Measurements from ENCODE around the gene ZNF736.
"Not testable (repeated sequence)": the region's sequence is repeated elsewhere in the genome, so short reads cannot be mapped to it uniquely, and the experiment has no call there.

ZNF736 gene

GRCh38 chr7:64313740-64314491 is at the start of gene ZNF736:
Gene ZNF736 (plus strand): TSS chr7:64313961. CDS start chr7:64314151, 190 bp downstream.
- peak; percentile 79 for DNase-seq

GRCh38 chr7:64266341-64266919 is 47.3 kb upstream of the ZNF736 start:
- DNase-seq, result no peak

GRCh38 chr7:64277630-64278029 is 36.1 kb upstream of the ZNF736 start:
- DNase-seq, result no peak

DNA sequence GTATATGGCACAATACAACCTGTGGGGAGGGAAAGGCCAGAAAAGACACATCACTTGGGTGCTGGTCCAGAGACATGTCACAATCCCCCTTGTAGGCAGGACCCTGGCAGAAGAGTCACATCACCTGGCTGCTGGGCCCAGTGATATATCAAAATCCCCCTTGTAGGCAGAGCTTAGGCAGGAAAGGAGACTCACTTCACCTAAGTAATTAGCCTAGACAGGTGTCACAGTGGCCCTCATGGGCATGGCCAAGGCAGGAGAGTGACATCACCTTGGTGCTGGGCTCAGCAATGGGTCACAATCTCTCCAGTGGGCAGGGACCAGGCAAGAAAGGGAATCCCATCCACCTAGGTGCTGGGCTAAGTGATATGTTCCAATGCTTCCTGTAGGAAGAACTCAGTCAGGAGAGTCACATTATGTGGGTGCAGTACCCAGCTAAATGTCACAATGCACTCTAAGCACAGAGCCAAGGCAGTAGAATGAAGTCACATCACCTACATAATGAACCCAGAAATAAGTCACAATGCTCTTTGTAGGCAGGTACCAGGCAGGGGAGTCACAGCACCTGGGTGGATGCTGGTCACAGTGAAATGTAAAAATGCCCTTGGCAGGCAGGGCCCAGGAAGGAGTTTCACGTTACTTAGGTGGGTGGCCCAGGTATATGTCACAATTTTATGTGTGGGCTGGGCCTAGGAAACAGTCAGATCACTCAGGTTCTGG is 18.9 kb upstream of the ZNF736 start:
- DNase-seq, result no peak

- not testable (repeated sequence) for DNase-seq
These were observed 16.3 kb upstream of the ZNF736 start for GRCh38 chr7:64297418-64297817.

DNA sequence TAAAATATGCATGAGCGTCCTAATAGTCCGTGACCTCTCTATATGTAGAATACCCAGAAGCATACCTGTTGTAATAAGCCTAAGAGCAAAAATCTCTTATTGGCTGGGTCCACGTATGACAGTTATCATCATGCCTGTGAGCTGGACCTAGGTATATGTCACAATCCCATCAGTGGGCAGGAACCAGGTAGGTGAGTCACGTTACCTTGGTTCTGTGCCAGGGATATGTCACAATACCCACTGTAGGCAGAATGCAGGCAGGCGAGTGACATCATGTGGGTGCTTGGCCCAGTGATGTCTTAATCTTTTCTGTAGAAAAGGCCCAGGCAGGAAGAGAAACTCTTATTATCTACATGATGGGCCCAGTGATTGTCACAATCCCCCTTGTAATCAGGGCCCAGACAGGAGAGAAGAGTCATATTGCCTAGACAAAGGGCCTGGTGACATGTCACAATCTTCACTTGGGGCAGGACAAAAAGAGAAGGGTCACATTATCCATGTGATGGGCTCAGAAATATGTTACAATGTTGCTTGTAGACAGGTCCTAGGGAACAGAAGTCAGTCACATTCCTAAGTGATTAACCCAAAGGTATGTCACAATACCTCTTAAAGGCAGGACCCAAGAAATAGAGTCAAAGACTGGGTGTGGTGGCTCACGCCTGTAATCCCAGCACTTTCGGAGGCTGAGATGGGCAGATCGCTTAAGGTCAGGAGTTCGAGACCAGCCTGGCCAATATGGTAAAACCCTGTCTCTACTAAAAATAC is 12.9 kb upstream of the ZNF736 start:
- no peak for DNase-seq

- DNase-seq, result peak; percentile 81
These were observed 6.3 kb upstream of the ZNF736 start for GRCh38 chr7:64307254-64308015.

DNA sequence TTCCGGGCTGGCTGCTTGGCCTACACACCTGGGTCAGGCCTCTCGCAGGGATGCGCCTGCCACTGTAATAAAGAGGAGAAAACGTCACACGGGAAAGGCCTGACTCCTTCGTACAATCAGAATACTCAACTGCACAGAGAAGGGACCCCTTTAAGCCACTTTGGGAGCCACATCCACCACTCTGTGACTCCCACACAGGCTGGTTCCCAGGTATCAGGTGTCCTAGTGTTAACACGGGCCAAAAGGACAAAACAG is 5.8 kb upstream of the ZNF736 start:
- no peak for DNase-seq

DNA sequence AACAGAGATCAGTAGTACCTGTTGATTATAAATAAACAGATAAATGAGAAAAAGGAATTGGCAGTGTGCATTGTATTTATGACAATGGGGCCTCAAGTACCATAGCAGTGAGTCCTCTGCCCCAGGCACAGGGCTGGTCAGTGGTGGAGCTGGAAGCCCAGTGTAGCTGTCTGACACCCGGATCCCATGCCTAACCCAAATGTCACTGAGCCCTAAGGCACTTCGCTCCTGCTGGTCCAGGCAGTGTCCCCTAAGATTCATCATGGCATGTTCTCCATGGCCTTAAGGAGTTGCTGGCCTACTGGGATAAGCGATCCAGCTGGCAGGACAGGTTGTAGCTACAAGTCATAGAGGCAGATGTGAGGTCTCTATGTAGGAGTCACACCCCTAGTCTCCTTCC is 3.3 kb upstream of the ZNF736 start:
- no peak for DNase-seq

- no peak for DNase-seq
These were observed 935 bp upstream of the ZNF736 start for GRCh38 chr7:64312826-64313225.

DNA sequence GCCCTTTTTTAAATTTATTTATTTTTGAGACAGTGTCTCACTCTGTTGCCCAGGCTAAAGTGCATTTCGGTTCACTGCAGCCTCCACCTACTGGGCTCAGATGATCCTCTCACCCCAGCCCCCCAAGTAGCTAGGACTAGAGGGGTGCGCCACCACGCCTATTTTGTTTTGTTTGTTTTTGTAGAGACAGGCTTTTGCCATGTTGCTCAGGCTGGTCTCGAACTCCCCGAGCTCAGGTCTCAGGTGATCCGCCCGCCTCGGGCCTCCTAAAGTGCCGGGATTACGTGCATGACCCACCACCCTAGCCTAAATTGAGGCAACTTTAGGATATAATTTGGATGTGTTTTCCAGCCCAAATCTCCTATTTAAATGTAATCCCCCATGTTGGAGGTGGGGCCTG is 805 bp downstream of the ZNF736 start:
- no peak for DNase-seq

- DNase-seq, result not testable (repeated sequence)
These were observed 2.4 kb downstream of the ZNF736 start for GRCh38 chr7:64316031-64316742.

- no peak for DNase-seq
These were observed 7.1 kb downstream of the ZNF736 start for GRCh38 chr7:64320547-64321513.

- DNase-seq, result not testable (repeated sequence)
These were observed 10.4 kb downstream of the ZNF736 start for GRCh38 chr7:64324166-64324565.

- not testable (repeated sequence) for DNase-seq
These were observed 35.0 kb downstream of the ZNF736 start for GRCh38 chr7:64348713-64349210.

- DNase-seq, result no peak
These were observed 45.8 kb downstream of the ZNF736 start for GRCh38 chr7:64359543-64359942.

- no peak for DNase-seq
These were observed 57.4 kb downstream of the ZNF736 start for GRCh38 chr7:64371116-64371515.

DNA sequence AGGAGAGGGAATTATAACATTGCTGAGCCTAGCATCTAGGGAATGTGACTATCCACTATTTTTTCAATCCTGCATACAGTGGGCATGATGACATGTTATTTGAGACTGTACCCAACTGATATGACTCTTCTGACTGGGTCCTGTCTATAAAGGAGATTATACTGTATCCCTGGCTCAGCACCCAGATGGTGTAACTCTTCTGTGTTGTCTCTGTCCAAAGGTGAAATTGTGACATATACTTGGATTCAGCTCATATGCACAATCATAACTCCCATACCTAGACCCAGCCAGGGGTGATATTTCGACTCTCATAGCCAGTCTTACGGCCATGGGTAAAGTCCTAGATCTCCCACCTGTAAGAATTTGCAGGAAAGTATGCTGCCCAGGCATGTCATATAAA is 59.3 kb downstream of the ZNF736 start:
- no peak for DNase-seq

DNA sequence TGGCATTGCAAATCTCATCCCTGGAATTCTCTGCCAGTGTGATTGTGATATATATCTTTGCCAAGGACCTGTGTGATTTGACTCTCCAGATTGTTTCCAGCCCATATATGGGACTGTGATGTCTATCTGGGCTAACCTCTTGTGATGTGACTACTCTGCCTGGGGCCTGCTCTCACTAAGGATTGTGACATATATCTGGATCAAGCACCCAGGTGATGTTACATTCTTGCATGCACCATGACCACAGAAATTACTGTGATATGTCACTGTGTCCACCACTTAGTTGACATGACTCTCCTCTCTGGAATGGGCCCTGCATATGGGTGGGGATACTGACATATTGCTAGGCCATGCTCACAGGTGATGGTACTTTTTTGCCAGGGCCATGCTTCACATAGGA is 86.6 kb downstream of the ZNF736 start:
- no peak for DNase-seq
